WI38 (cell line): Measurements from ENCODE around the gene ICA1.
"Not testable (repeated sequence)": the region's sequence is repeated elsewhere in the genome, so short reads cannot be mapped to it uniquely, and the experiment has no call there.

Source experiments
- H3K4me3 ChIP-seq: 2 replicates; pipeline ENCODE4 v1.5.1; 2011; ENCODE audit warnings: low read depth, mild to moderate bottlenecking, control low read depth, low read length
- CTCF ChIP-seq: IDR thresholded peaks from 2 replicates; pipeline ENCODE4 v1.5.1; 2012; ENCODE audit warnings: low read depth, mild to moderate bottlenecking, control low read depth, low read length

The ICA1 gene

GRCh38 chr7:8065356-8065813 is 196.6 kb downstream of the ICA1 start:
- no peak for TF ChIP-seq CTCF
- H3K4me3 ChIP-seq, result no peak overlapping the region

- TF ChIP-seq CTCF, result no peak
Measured at GRCh38 chr7:8064828-8065227, 197.1 kb downstream of the ICA1 start.

GRCh38 chr7:8063706-8064297 is 198.2 kb downstream of the ICA1 start:
- TF ChIP-seq CTCF, result no peak
- no peak overlapping the region for H3K4me3 ChIP-seq

More at GRCh38 chr7:8064828-8065227, 197.1 kb downstream of the ICA1 start:
- no peak overlapping the region for H3K4me3 ChIP-seq

- H3K4me3 ChIP-seq, result not testable (repeated sequence)
Measured at GRCh38 chr7:8063300-8063699, 198.7 kb downstream of the ICA1 start.
